H9 (cell line): ENCODE measurements around the gene COA7. TPM values are rescaled to one million over a fixed set of nuclear protein-coding genes. Genes with fewer than 3 reads are reported as not detected.

ENCODE experiments used
- DNase-seq: peaks from one replicate; pipeline ENCODE4 v3.0.0-alpha.2; 2017
- H2AFZ ChIP-seq: one replicate; pipeline ENCODE4 v1.6.1; 2013; ENCODE audit warnings: mild to moderate bottlenecking, low read length, control low read depth, moderate library complexity
- H2AK5ac ChIP-seq: 2 replicates; pipeline ENCODE4 v1.6.1; 2013; ENCODE audit warnings: low read length, control low read depth, mixed read lengths; ENCODE audit not compliant: insufficient read length
- H2BK120ac ChIP-seq: one replicate; pipeline ENCODE4 v1.6.1; 2013; ENCODE audit warnings: low read depth, mild to moderate bottlenecking, low read length, control low read depth, inconsistent platforms; ENCODE audit not compliant: poor library complexity, severe bottlenecking
- H2BK12ac ChIP-seq: 2 replicates; pipeline ENCODE4 v1.6.1; 2013; ENCODE audit warnings: low read length, control low read depth, mixed read lengths, low read depth; ENCODE audit not compliant: insufficient read length
- H2BK15ac ChIP-seq: 2 replicates; pipeline ENCODE4 v1.6.1; 2013; ENCODE audit warnings: low read depth, low read length, control low read depth
- H2BK20ac ChIP-seq: one replicate; pipeline ENCODE4 v1.6.1; 2013; ENCODE audit warnings: low read depth, mild to moderate bottlenecking, low read length, control low read depth, inconsistent platforms; ENCODE audit not compliant: poor library complexity, severe bottlenecking
- H2BK5ac ChIP-seq: 2 replicates; pipeline ENCODE4 v1.6.1; 2013; ENCODE audit warnings: low read length, control low read depth, mixed read lengths; ENCODE audit not compliant: insufficient read length
- H3K14ac ChIP-seq: 2 replicates; pipeline ENCODE4 v1.6.1; 2013; ENCODE audit warnings: low read length, control low read depth; ENCODE audit not compliant: insufficient read depth
- H3K18ac ChIP-seq: 2 replicates; pipeline ENCODE4 v1.6.1; 2013; ENCODE audit warnings: low read depth, mild to moderate bottlenecking, mixed read lengths, low read length, control low read depth; ENCODE audit not compliant: insufficient read length
- H3K23ac ChIP-seq: 2 replicates; pipeline ENCODE4 v1.6.1; 2013; ENCODE audit warnings: low read length, control low read depth, mixed read lengths, low read depth; ENCODE audit not compliant: insufficient read length
- H3K23me2 ChIP-seq: 2 replicates; pipeline ENCODE4 v1.6.1; 2013; ENCODE audit warnings: low read depth, mild to moderate bottlenecking, mixed read lengths, low read length, control low read depth; ENCODE audit not compliant: insufficient read length, poor library complexity, severe bottlenecking
- H3K27ac ChIP-seq: 2 replicates; pipeline ENCODE4 v1.5.1; 2013; ENCODE audit warnings: low read length, control low read depth, mixed read lengths, low read depth; ENCODE audit not compliant: insufficient read length
- H3K27me3 ChIP-seq: 2 replicates; pipeline ENCODE4 v1.6.1; 2013; ENCODE audit warnings: low read length, control low read depth, inconsistent platforms; ENCODE audit not compliant: insufficient read depth
- H3K4ac ChIP-seq: 2 replicates; pipeline ENCODE4 v1.6.1; 2013; ENCODE audit warnings: low read depth, mild to moderate bottlenecking, control low read depth, inconsistent platforms, low read length, moderate library complexity
- H3K4me1 ChIP-seq: 2 replicates; pipeline ENCODE4 v1.6.1; 2013; ENCODE audit warnings: low read length, control low read depth, inconsistent platforms; ENCODE audit not compliant: insufficient read depth
- H3K4me2 ChIP-seq: 2 replicates; pipeline ENCODE4 v1.6.1; 2013; ENCODE audit warnings: low read length, control low read depth, mixed read lengths; ENCODE audit not compliant: insufficient read length, insufficient read depth
- H3K56ac ChIP-seq: 2 replicates; pipeline ENCODE4 v1.6.1; 2013; ENCODE audit warnings: low read depth, mild to moderate bottlenecking, mixed read lengths, low read length, control low read depth; ENCODE audit not compliant: insufficient read length
- H3K79me1 ChIP-seq: 2 replicates; pipeline ENCODE4 v1.6.1; 2013; ENCODE audit warnings: low read depth, mild to moderate bottlenecking, moderate library complexity, low read length, control low read depth, inconsistent platforms; ENCODE audit not compliant: insufficient read depth, poor library complexity, severe bottlenecking
- H3K79me2 ChIP-seq: 2 replicates; pipeline ENCODE4 v1.6.1; 2013; ENCODE audit warnings: low read length, control low read depth, inconsistent platforms; ENCODE audit not compliant: insufficient read depth
- H3K9ac ChIP-seq: 2 replicates; pipeline ENCODE4 v1.6.1; 2013; ENCODE audit warnings: low read length, control low read depth, mixed read lengths; ENCODE audit not compliant: insufficient read length; ENCODE audit errors: extremely low read depth
- H3K9me3 ChIP-seq: one replicate; pipeline ENCODE4 v1.6.1; 2013; ENCODE audit warnings: low read depth, low read length, inconsistent platforms; ENCODE audit not compliant: control insufficient read depth
- H3T11ph ChIP-seq: one replicate; pipeline ENCODE4 v1.6.1; 2013; ENCODE audit warnings: mild to moderate bottlenecking, low read length, control low read depth, inconsistent platforms
- H4K20me1 ChIP-seq: one replicate; pipeline ENCODE4 v1.6.1; 2013; ENCODE audit not compliant: control insufficient read depth, insufficient read length, insufficient read depth
- H4K5ac ChIP-seq: 2 replicates; pipeline ENCODE4 v1.6.1; 2013; ENCODE audit warnings: low read depth, mild to moderate bottlenecking, mixed read lengths, low read length, control low read depth; ENCODE audit not compliant: insufficient read length
- H4K8ac ChIP-seq: replicated peaks from 2 replicates; pipeline ENCODE4 v1.6.1; 2013; ENCODE audit warnings: low read length, control low read depth, mixed read lengths, low read depth; ENCODE audit not compliant: insufficient read length
- H4K91ac ChIP-seq: 2 replicates; pipeline ENCODE4 v1.6.1; 2013; ENCODE audit warnings: low read depth, mild to moderate bottlenecking, moderate library complexity, mixed read lengths, low read length, control low read depth; ENCODE audit not compliant: insufficient read length
- H3K27ac Mint-ChIP-seq, 3 experiments: 2 replicates in 2 of 3; 3 replicates in 1 of 3; pipeline ENCODE4 v1.8.0; 2020 to 2021; ENCODE audit warnings: mixed read lengths in 3 of 3, mild to moderate bottlenecking in 1 of 3, moderate library complexity in 1 of 3
- H3K27me3 Mint-ChIP-seq: 2 replicates; pipeline ENCODE4 v1.8.0; 2021; ENCODE audit warnings: low read depth, mild to moderate bottlenecking, moderate library complexity, mixed read lengths
- H3K36me3 Mint-ChIP-seq, 3 experiments: 2 replicates in 2 of 3; 3 replicates in 1 of 3; pipeline ENCODE4 v1.8.0; 2020 to 2021; ENCODE audit warnings: low read depth in 3 of 3, mixed read lengths in 3 of 3; ENCODE audit not compliant: insufficient read depth in 1 of 3
- H3K4me1 Mint-ChIP-seq, 2 experiments: 2 replicates each; pipeline ENCODE4 v1.8.0; 2020; ENCODE audit warnings: mixed read lengths in 2 of 2
- H3K4me3 Mint-ChIP-seq, 2 experiments: 2 replicates in 1 of 2; 3 replicates in 1 of 2; pipeline ENCODE4 v1.8.0; 2020 to 2021; ENCODE audit warnings: mild to moderate bottlenecking in 2 of 2, mixed read lengths in 2 of 2, moderate library complexity in 1 of 2
- H3K9me3 Mint-ChIP-seq, 2 experiments: 2 replicates in 1 of 2; 3 replicates in 1 of 2; pipeline ENCODE4 v1.8.0; 2020; ENCODE audit warnings: mild to moderate bottlenecking in 2 of 2, mixed read lengths in 2 of 2, moderate library complexity in 1 of 2
- WGBS: extraction: QIAGEN DNeasy Blood & Tissue Kit; methylation state at CpG from one replicate; pipeline ENCODE4 v1.1.7; 2013; ENCODE audit warnings: missing lambda C conversion rate, low lambda C conversion rate, mixed read lengths; ENCODE audit not compliant: insufficient read length; ENCODE audit errors: extremely low coverage; 5-methylcytosine and 5-hydroxymethylcytosine counted together
- total RNA-seq: library from RNA; stranded (reverse); gene quantifications from 2 replicates; pipeline ENCODE4 v1.2.1, GENCODE V29; 2021
- TF ChIP-seq, protein P1 (sequence below): fragments of 200-600 bp; sonication (generic); conservative IDR thresholded peaks from 3 replicates; pipeline ENCODE4 v1.8.0; 2021; ENCODE audit warnings: antibody characterized with exemption, mild to moderate bottlenecking

The COA7 gene
- total RNA-seq, 1 experiment from 2014 or later, result 69.1 TPM

DNA sequence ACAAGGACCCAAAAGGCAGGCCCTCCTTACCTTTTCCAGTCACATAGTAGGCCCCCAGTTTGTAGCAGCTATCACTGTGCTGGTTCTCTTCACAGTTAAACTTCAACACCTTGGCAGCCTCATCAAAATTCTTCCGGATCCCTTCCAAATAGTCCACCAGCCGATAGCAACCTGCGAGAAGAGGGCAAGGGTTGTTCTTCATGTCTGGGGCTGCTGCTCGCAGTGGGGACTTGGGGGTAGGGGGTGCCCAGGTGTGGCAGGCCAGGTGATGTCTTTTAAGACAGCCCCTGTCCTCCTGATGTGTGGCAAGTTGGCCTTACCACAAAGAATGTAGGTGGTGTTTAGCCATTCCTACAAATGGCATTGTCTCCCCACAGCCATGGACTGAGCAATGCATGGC is 5.5 kb downstream of the COA7 start:
- H3K4me1 ChIP-seq, result no peaks in the 10 kb centered on the region
- H3K79me2 ChIP-seq, result peaks cover 15% of the 10 kb centered on the region; the same call in 1 of the 2 replicates

More for the DNA sequence above, 5.5 kb downstream of the COA7 start:
- no peak overlapping the region for H2AK5ac ChIP-seq
- no peaks in the 10 kb centered on the region for H4K20me1 ChIP-seq
- H3K27ac Mint-ChIP-seq, result no peak overlapping the region
- H4K91ac ChIP-seq, result no peak overlapping the region
- H3T11ph ChIP-seq, result no peak overlapping the region
- WGBS, result no CpG with 5 or more reads among the region's 4 CpGs
- no peak overlapping the region for H2BK5ac ChIP-seq
- H2BK15ac ChIP-seq, result no peak overlapping the region
- H2AFZ ChIP-seq, result no peak overlapping the region
- H4K8ac ChIP-seq, result no peak overlapping the region
- H3K9ac ChIP-seq, result no peak overlapping the region
- H3K18ac ChIP-seq, result no peak overlapping the region
- no peak overlapping the region for H3K4ac ChIP-seq
- no peaks in the 10 kb centered on the region for H3K27me3 ChIP-seq
- H3K79me1 ChIP-seq, result peaks cover 5% of the 10 kb centered on the region
- no peaks in the 10 kb centered on the region for H3K9me3 ChIP-seq
- H2BK120ac ChIP-seq, result no peak overlapping the region
- no peak overlapping the region for H3K23ac ChIP-seq
- no peak overlapping the region for H2BK20ac ChIP-seq
- no peak overlapping the region for H3K4me2 ChIP-seq
- peaks cover 7 to 8% of the 10 kb centered on the region in 2 experiments for H3K4me1 Mint-ChIP-seq
- no peak overlapping the region for H3K4me3 Mint-ChIP-seq
- no peak for DNase-seq
- H3K36me3 Mint-ChIP-seq, result peaks cover 28 to 71% (median 68%) of the 10 kb centered on the region in 3 experiments
- no peak overlapping the region for H3K14ac ChIP-seq
- H3K56ac ChIP-seq, result no peak overlapping the region
- H3K9me3 Mint-ChIP-seq, result no peaks in the 10 kb centered on the region
- no peaks in the 10 kb centered on the region for H3K27me3 Mint-ChIP-seq
- no peak overlapping the region for H4K5ac ChIP-seq
- H2BK12ac ChIP-seq, result no peak overlapping the region
- TF ChIP-seq, protein P1, sequence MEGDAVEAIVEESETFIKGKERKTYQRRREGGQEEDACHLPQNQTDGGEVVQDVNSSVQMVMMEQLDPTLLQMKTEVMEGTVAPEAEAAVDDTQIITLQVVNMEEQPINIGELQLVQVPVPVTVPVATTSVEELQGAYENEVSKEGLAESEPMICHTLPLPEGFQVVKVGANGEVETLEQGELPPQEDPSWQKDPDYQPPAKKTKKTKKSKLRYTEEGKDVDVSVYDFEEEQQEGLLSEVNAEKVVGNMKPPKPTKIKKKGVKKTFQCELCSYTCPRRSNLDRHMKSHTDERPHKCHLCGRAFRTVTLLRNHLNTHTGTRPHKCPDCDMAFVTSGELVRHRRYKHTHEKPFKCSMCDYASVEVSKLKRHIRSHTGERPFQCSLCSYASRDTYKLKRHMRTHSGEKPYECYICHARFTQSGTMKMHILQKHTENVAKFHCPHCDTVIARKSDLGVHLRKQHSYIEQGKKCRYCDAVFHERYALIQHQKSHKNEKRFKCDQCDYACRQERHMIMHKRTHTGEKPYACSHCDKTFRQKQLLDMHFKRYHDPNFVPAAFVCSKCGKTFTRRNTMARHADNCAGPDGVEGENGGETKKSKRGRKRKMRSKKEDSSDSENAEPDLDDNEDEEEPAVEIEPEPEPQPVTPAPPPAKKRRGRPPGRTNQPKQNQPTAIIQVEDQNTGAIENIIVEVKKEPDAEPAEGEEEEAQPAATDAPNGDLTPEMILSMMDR, result no peak
- H3K27ac ChIP-seq, result no peak overlapping the region
- H3K23me2 ChIP-seq, result peaks cover under 1% of the 10 kb centered on the region
